Measurements from ENCODE around the gene ALPG. TPM values are rescaled to one million over a fixed set of nuclear protein-coding genes. Genes with fewer than 3 reads are reported as not detected.

ALPG gene
- total and polyA plus RNA-seq, 4 donors, result not detected

DNA sequence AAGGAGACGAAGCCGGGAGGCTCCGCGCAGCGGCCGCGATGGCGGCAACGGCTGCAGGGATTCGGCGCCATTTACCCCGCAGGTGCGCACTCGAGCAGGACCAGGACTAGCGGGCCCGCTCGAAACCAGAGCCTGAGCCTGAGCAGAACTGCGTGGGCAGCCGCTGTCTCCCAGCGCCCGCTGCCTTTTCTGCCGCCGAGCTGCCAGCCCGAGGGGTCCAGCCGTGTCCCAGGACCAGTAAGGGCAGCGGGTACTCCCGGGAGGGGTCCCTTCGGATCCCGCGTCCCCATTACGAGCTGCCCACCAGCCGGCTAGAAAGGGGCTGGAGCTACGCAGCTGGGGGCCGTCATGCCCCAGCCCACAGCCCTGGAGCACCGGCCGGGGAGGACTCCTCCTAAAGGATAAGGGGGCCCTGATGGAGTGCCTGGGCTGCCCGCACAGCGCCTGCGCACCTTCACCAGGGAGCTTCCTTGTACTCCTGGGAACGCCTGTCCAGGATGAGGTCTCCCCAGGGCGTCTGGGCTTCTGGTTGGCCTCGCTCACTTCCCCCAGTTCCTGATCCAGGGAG is 18.2 kb upstream of the ALPG start:
- WGBS, result 20% methylated on average over 42 of the region's 42 CpGs
- no peak overlapping the region for H3K27ac ChIP-seq (ENCODE audit: low read depth in 1 of 2, low read length in 2 of 2)
- DNase-seq (ENCODE audit: low spot score), result no peak

GRCh38 chr2:232389327-232389726 is 17.3 kb upstream of the ALPG start:
- Histone ChIP-seq H3K27ac (ENCODE audit: low read depth in 1 of 2, low read length in 2 of 2) (no peak overlapping the region), H3K4me1 (ENCODE audit: control insufficient read depth in 4 of 4, insufficient read depth in 4 of 4, low read length in 3 of 4) (peaks cover 0 to 21% (median 4%) of the 10 kb centered on the region in 4 donors), H3K9me3 (ENCODE audit: control insufficient read depth in 4 of 4, low read length in 3 of 4) (no peaks in the 10 kb centered on the region), H3K36me3 (ENCODE audit: control insufficient read depth in 4 of 4, insufficient read depth in 3 of 4, low read depth in 1 of 4, low read length in 3 of 4) (no peaks in the 10 kb centered on the region), H3K27me3 (ENCODE audit: control insufficient read depth in 4 of 4, insufficient read depth in 4 of 4, low read length in 3 of 4) (peaks cover 0 to 16% (median 7%) of the 10 kb centered on the region in 4 donors), H3K4me3 (ENCODE audit: low read depth in 1 of 3, low read length in 3 of 3) (no peak overlapping the region), H3K9ac (ENCODE audit: low read depth in 1 of 2, low read length in 2 of 2) (no peak overlapping the region)
- no peak for TF ChIP-seq REST (IDR thresholded peaks at IDR 0.05)
- WGBS, result 42% methylated on average over 6 of the region's 6 CpGs
- DNase-seq (ENCODE audit: low spot score), result no peak

More for the DNA sequence above, 18.2 kb upstream of the ALPG start:
- Histone ChIP-seq H3K9me3 (ENCODE audit: control insufficient read depth in 4 of 4, low read length in 3 of 4) (no peaks in the 10 kb centered on the region), H3K4me1 (ENCODE audit: control insufficient read depth in 4 of 4, insufficient read depth in 4 of 4, low read length in 3 of 4) (peaks cover 0 to 21% (median 4%) of the 10 kb centered on the region in 4 donors), H3K4me3 (ENCODE audit: low read depth in 1 of 3, low read length in 3 of 3) (no peak overlapping the region), H3K36me3 (ENCODE audit: control insufficient read depth in 4 of 4, insufficient read depth in 3 of 4, low read depth in 1 of 4, low read length in 3 of 4) (no peaks in the 10 kb centered on the region), H3K9ac (ENCODE audit: low read depth in 1 of 2, low read length in 2 of 2) (no peak overlapping the region), H3K27me3 (ENCODE audit: control insufficient read depth in 4 of 4, insufficient read depth in 4 of 4, low read length in 3 of 4) (peaks cover 0 to 16% (median 7%) of the 10 kb centered on the region in 4 donors)
- TF ChIP-seq, protein P1, sequence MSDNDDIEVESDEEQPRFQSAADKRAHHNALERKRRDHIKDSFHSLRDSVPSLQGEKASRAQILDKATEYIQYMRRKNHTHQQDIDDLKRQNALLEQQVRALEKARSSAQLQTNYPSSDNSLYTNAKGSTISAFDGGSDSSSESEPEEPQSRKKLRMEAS (IDR thresholded peaks at IDR 0.05), result no peak
- TF ChIP-seq RXRA (IDR thresholded peaks at IDR 0.05), result no peak
- TF ChIP-seq YY1 (IDR thresholded peaks at IDR 0.05), result no peak

GRCh38 chr2:232390661-232391060 is 16.0 kb upstream of the ALPG start:
- H3K27ac ChIP-seq (ENCODE audit: low read depth in 1 of 2, low read length in 2 of 2), result no peak overlapping the region
- peaks cover 0 to 21% (median 4%) of the 10 kb centered on the region in 4 donors for H3K4me1 ChIP-seq (ENCODE audit: control insufficient read depth in 4 of 4, insufficient read depth in 4 of 4, low read length in 3 of 4)
- H3K4me3 ChIP-seq (ENCODE audit: low read depth in 1 of 3, low read length in 3 of 3), result no peak overlapping the region
- H3K36me3 ChIP-seq (ENCODE audit: control insufficient read depth in 4 of 4, insufficient read depth in 3 of 4, low read depth in 1 of 4, low read length in 3 of 4), result no peaks in the 10 kb centered on the region
- no peak for DNase-seq (ENCODE audit: low spot score)
- H3K9ac ChIP-seq (ENCODE audit: low read depth in 1 of 2, low read length in 2 of 2), result no peak overlapping the region
- no peaks in the 10 kb centered on the region for H3K9me3 ChIP-seq (ENCODE audit: control insufficient read depth in 4 of 4, low read length in 3 of 4)
- 42% methylated on average over 3 of the region's 3 CpGs for WGBS
- peaks cover 0 to 16% (median 7%) of the 10 kb centered on the region in 4 donors for H3K27me3 ChIP-seq (ENCODE audit: control insufficient read depth in 4 of 4, insufficient read depth in 4 of 4, low read length in 3 of 4)
- no peak for TF ChIP-seq JUND (IDR thresholded peaks at IDR 0.05)
- TF ChIP-seq HNF4G (IDR thresholded peaks at IDR 0.05), result no peak
- no peak for TF ChIP-seq FOXA1 (IDR thresholded peaks at IDR 0.05)
- no peak for TF ChIP-seq TAF1 (conservative IDR thresholded peaks at IDR 0.05)
- no peak for TF ChIP-seq RAD21 (IDR thresholded peaks at IDR 0.05)
- TF ChIP-seq ZBTB33 (IDR thresholded peaks at IDR 0.05), result no peak
- no peak for TF ChIP-seq CTCF (IDR thresholded peaks at IDR 0.05; ENCODE audit: low read depth, low read length, missing input control)
- TF ChIP-seq GABPA (IDR thresholded peaks at IDR 0.05 in 1 of 2, conservative IDR thresholded peaks at IDR 0.05 in 1 of 2), result no peak
- no peak for TF ChIP-seq FOXA2 (IDR thresholded peaks at IDR 0.05)
- TF ChIP-seq, protein P2, sequence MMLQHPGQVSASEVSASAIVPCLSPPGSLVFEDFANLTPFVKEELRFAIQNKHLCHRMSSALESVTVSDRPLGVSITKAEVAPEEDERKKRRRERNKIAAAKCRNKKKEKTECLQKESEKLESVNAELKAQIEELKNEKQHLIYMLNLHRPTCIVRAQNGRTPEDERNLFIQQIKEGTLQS (IDR thresholded peaks at IDR 0.05), result no peak
- TF ChIP-seq RXRA (IDR thresholded peaks at IDR 0.05), result no peak
- TF ChIP-seq EGR1 (IDR thresholded peaks at IDR 0.05; ENCODE audit: low read depth in 2 of 2), result no peak
- no peak for TF ChIP-seq HNF4A (conservative IDR thresholded peaks at IDR 0.05)
- no peak for TF ChIP-seq NR2F2 (IDR thresholded peaks at IDR 0.05)
- TF ChIP-seq REST (IDR thresholded peaks at IDR 0.05), result no peak

Measured in liver (tissue), 9 donors.